ENCODE measurements around the gene LPAR2.
"Not testable (repeated sequence)": the region's sequence is repeated elsewhere in the genome, so short reads cannot be mapped to it uniquely, and the experiment has no call there.

Gene LPAR2

GRCh38 chr19:19631346-19631745 lies 3.3 kb upstream of the LPAR2 start:
- DNase-seq (ENCODE audit: low spot score): peak; percentile 64

- no peak for DNase-seq (ENCODE audit: low spot score)
Observed at GRCh38 chr19:19630426-19630825, 2.4 kb upstream of the LPAR2 start.

DNA sequence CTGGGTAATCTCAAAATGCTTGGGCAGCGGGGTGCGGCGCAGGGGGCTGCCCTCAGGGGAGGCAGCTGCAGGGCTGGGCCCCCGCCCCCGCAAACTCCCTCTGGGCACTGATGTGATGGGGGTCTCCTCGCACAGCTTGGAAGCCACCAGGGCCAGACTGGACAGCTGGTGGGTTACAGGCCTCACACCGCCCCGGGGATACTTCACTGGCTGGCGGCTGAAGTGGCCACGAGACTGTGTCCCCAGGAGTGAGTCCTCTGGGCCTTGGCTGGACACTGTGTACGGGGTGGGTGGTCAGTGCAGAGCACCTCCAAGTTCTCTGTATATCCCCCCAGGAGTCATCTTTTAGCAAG lies 2.0 kb upstream of the LPAR2 start:
- no peak for DNase-seq (ENCODE audit: low spot score)

GRCh38 chr19:19628501-19629134 lies 598 bp upstream of the LPAR2 start:
- peak; percentile 69 for DNase-seq (ENCODE audit: low spot score)

GRCh38 chr19:19626516-19627472 lies 1.2 kb downstream of the LPAR2 start:
- peak; percentile 61 for DNase-seq (ENCODE audit: low spot score)

DNA sequence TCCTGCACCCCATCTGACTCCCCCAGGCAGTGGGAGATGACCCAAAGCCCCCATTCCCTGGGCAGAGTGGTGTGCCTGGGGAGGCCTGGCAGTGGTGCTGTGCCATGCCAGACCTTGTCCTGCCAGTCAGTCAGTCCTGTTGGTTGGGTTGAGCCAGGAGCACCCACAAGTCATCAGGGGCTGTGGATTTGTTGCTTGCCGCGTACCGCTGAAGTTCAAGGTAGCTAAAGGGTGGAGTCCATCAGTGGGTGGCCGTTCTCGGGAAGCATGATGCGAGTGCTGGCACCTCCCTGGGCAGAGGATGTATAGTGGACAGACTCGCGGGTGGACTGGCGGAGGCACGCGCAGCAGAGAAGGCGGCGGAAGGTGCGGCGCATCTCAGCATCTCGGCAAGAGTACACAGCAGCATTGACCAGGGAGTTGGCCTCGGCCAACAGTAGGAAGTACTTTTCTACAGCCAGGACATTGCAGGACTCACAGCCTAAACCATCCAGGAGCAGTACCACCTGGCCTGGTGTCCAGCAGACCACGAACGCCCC lies 3.9 kb downstream of the LPAR2 start:
- no peak for DNase-seq (ENCODE audit: low spot score)

GRCh38 chr19:19623383-19623782 lies 4.6 kb downstream of the LPAR2 start:
- DNase-seq (ENCODE audit: low spot score): no peak

DNA sequence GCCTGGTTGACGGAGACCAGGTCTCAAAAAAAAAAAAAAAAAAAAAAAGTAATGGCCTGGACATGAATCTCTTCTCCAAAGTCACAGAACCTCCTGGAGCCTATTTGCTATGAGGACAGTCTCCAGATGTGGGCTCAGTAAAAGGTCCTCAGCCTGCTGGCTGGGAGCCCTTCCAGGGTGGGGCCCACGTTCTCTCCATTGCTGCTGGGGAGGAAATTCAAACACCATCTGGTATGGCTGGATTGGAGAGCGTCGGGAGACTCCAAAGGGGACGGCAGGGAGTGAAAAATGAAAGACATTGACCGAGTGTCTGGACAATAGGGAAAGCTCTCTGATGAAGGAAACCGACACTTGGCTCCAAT lies 8.2 kb downstream of the LPAR2 start:
- DNase-seq (ENCODE audit: low spot score): no peak

DNA sequence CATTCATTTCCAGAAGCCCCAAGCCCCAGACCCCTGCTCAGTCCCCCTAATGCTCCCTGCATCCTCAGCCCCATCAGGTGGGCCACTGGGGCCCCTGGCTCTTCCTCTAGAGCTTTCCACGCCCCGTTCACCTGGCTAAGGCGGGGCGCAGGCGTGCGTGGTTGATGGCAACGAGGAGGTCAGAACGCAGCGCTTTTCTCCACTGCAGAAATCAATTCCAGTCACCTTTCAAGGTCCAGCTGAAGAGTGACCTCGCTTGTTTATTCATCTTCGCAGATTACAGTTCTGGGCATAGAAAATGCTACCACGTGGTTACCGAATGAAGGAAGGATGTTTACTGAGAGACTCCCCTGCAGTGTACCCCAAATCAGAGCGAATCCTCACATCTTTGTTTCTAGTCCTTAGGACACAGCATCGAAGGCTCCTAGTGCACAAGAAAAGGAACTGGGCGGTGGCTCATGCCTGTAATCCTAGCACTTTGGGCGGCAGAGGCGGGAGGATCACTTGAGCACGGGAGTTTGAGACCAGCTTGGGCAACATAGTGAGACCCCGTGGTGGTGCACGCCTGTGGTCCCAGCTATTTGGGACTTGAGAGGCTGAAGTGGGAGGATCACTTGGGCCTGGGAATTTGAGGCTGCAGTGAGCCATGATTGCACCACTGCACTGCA lies 8.7 kb downstream of the LPAR2 start:
- DNase-seq (ENCODE audit: low spot score): no peak

GRCh38 chr19:19618219-19619051 lies 9.6 kb downstream of the LPAR2 start, which contains the start of gene PBX4:
Gene PBX4, minus strand, starts transcription at chr19:19618687. Its CDS starts 58 bp downstream, at chr19:19618629.
- peak; percentile 96 for DNase-seq (ENCODE audit: low spot score)

- DNase-seq (ENCODE audit: low spot score): no peak
Observed at GRCh38 chr19:19615086-19615485, 12.9 kb downstream of the LPAR2 start.

GRCh38 chr19:19613506-19613905 lies 14.5 kb downstream of the LPAR2 start:
- DNase-seq (ENCODE audit: low spot score): no peak

GRCh38 chr19:19610376-19611202 lies 17.4 kb downstream of the LPAR2 start:
- no peak for DNase-seq (ENCODE audit: low spot score)

DNA sequence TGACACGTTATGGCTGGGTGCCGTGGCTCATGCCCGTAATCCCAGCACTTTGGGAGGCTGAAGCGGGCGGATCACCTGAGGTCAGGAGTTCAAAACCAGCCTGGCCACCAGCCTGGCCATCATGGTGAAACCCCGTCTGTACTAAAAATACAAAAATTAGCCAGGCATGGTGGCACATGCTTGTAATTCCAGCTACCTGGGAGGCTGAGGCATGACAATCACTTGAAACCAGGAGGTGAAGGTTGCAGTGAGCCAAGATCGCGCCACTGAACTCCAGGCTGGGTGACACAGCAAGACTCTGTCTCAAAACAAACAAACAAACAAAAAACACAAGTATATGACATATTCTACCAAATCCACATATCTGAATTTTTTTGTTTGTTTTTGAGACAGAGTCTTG lies 21.3 kb downstream of the LPAR2 start:
- DNase-seq (ENCODE audit: low spot score): not testable (repeated sequence)

GRCh38 chr19:19606021-19606420 lies 22.0 kb downstream of the LPAR2 start:
- no peak for DNase-seq (ENCODE audit: low spot score)

DNA sequence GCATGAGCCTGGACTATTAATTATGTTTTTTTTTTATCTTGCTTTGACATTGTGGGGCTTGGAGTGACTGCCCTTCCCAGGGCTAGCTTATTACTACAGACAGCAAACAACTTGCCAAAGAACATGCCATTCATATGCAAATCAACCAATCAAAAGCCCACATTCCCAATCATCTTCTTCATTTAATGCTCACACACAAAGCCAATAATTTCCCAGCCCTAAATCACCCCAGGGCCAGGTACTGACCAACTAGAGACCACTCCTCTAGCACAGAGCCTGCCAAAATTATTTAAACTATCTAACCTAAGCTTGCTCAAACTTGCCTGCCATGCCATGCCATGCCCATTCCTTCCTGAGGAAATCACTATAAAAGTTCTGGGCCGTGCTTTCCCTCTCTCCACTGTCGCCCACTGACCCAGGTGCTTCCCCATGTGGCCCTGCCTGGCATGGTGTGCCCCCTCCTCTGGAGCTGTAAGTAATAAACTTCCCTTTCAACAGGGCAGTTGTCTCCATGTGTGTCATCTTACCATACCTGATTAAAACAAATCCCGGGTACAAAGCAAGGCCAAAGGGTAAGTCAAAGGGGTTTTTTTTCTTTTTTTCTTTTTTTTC lies 25.2 kb downstream of the LPAR2 start:
- DNase-seq (ENCODE audit: low spot score): no peak

DNA sequence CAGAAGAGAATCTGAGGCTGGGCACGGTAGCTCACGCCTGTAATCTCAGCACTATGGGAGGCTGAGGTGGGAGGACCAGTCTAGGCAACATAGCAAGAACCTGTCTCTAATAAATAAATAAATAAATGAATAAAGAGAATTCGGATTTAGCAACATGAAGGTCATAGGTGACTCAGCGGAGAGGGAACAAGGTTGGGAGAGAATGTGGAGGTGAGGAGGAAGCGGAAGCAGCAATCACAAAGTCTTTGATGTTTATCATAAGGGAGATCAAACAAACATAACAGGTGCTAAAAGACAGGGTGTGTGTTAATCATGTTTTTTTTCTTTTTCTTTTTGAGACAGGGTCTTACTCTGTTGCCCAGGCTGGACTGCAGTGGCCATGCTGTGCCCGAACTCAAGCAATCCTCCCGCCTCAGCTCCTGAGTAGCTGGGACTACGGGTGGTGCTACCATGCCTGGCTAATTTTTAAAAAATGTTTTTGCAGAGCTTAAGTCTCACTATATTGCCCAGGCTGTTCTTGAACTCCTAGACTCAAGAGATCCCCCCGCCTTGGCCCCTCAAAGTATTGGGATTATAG lies 25.8 kb downstream of the LPAR2 start:
- DNase-seq (ENCODE audit: low spot score): no peak

DNA sequence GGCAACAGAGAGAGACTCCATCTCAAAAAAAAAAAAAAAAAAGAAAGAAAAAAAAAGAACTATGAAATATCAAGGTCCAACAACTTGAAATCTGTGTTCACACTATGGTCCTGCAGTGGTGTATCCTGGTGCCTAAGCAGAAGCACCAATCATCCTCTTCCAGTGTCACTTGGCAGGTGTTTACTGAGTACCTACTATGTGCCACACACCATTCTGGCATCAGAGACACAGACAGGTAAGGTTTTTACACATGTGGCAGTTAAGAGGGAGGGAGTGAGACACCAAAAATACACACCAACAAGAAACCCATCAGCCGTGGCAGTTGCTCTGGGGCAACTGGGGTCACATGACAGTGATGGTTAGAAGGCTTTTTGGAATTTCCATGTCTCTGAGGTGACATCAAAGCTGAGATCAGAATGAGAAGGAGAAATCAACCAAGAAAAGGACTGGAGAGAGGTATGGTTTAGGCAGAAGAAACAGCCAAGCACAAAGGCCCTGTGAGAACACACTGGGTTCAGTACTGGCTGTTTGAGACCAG lies 27.2 kb downstream of the LPAR2 start:
- DNase-seq (ENCODE audit: low spot score): no peak

GRCh38 chr19:19598728-19599451 lies 29.1 kb downstream of the LPAR2 start:
- DNase-seq (ENCODE audit: low spot score): not testable (repeated sequence)
